Brain microvascular endothelial cell (primary cell): ENCODE results near the gene AKT3.
A peak's percentile ranks its signal among the peaks of the same experiment; 100 is the strongest.
"Not testable (repeated sequence)": the region's sequence is repeated elsewhere in the genome, so short reads cannot be mapped to it uniquely, and the experiment has no call there.

Source experiments
- DNase-seq: peaks from one replicate; pipeline ENCODE4 v3.0.0-alpha.2; 2020
- H3K27ac ChIP-seq: fragments of 250-450 bp; sonication (Bioruptor Pico); 2 replicates; pipeline ENCODE4 v1.5.1; 2020; ENCODE audit warnings: mild to moderate bottlenecking, moderate library complexity
- H3K27me3 ChIP-seq: fragments of 250-450 bp; sonication (Bioruptor Pico); replicated peaks from 2 replicates; pipeline ENCODE4 v1.5.1; 2020; ENCODE audit warnings: mild to moderate bottlenecking
- H3K36me3 ChIP-seq: fragments of 250-450 bp; sonication (Bioruptor Pico); replicated peaks from 2 replicates; pipeline ENCODE4 v1.5.1; 2020; ENCODE audit warnings: mild to moderate bottlenecking
- H3K4me3 ChIP-seq: 2 replicates; pipeline ENCODE4 v1.5.1; 2011; ENCODE audit warnings: low read depth, mild to moderate bottlenecking, control low read depth, low read length, moderate library complexity
- in situ Hi-C: cut with HindIII; loops from 2 replicates; pipeline ENCODE4 v1.10.0; 2017; ENCODE audit warnings: low sequenced_read_pairs, low pct_ligation_motif_present
- TF ChIP-seq, protein P1 (sequence below): IDR thresholded peaks from 2 replicates; pipeline ENCODE4 v1.5.1; 2011; ENCODE audit warnings: low read depth, mild to moderate bottlenecking, moderate library complexity, low read length, control low read depth, inconsistent platforms; ENCODE audit errors: missing control alignments

Gene AKT3

DNA sequence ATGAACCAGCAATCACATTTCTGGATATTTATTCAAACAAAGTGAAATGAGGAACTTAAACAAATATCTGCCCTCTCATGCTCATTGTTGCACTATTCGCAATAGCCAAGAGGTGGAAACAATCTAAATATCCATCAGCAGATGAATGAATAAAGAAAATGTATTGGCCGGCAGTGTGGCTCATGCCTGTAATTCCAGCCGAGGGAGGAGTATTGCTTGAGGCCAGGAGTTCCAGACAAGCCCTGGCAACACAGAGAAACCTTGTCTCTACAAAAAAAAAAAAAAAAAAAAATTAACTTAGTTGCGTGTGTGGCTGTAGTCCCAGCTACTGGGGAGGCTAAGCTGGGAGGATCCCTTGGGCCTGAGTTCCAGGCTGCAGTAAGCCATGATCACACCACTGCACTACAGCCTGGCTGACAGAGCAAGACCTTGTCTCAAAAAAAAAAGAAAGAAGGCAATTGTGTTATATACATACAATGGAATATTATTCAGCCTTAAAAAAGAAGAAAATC is 191.4 kb downstream of the AKT3 start:
- TF ChIP-seq, protein P1, sequence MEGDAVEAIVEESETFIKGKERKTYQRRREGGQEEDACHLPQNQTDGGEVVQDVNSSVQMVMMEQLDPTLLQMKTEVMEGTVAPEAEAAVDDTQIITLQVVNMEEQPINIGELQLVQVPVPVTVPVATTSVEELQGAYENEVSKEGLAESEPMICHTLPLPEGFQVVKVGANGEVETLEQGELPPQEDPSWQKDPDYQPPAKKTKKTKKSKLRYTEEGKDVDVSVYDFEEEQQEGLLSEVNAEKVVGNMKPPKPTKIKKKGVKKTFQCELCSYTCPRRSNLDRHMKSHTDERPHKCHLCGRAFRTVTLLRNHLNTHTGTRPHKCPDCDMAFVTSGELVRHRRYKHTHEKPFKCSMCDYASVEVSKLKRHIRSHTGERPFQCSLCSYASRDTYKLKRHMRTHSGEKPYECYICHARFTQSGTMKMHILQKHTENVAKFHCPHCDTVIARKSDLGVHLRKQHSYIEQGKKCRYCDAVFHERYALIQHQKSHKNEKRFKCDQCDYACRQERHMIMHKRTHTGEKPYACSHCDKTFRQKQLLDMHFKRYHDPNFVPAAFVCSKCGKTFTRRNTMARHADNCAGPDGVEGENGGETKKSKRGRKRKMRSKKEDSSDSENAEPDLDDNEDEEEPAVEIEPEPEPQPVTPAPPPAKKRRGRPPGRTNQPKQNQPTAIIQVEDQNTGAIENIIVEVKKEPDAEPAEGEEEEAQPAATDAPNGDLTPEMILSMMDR = no peak
- Histone ChIP-seq H3K27me3 (no peaks in the 10 kb centered on the region), H3K36me3 (peaks cover 2% of the 10 kb centered on the region), H3K27ac (no peak overlapping the region), H3K4me3 (no peak overlapping the region)
- in situ Hi-C loops = no loop called here
- DNase-seq = no peak

DNA sequence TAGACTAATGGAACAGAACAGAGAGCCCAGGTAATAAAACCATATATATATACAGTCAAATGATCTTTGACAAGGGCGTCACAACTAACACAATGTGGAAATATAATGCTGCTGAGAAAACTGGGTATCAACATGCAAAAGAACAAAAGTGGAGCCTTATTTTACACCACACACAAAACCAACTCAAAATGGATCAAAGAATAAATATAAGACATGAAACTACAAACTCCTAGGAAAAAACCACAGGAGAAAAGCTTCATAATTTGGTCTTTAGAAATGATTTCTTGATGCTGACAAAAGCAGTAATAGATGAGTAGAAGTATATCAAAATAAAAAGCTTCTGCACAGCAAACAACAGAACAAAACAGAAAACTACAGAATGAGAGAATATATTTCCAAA is 192.2 kb downstream of the AKT3 start:
- Histone ChIP-seq H3K36me3 (peaks cover 2% of the 10 kb centered on the region), H3K27me3 (no peaks in the 10 kb centered on the region), H3K27ac (no peak overlapping the region), H3K4me3 (no peak overlapping the region)
- TF ChIP-seq, protein P1 = no peak
- in situ Hi-C loops = no loop called here
- no peak for DNase-seq

DNA sequence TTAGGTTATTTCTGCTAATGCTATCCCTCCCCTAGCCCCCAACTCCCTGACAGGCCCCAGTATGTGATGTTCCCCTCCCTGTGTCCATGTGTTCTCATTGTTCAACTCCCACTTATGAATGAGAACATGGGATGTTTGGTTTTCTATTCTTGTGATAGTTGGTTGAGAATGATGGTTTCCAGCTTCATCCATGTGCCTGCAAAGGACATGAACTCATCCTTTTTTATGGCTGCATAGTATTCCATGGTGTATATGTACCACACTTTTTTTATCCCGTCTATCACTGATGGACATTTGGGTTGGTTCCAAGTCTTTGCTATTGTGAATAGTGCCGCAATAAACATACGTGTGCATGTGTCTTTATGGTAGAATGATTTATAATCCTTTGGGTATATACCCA is 200.5 kb downstream of the AKT3 start:
- H3K27ac ChIP-seq, H3K4me3 ChIP-seq, in situ Hi-C loops, H3K27me3 ChIP-seq, H3K36me3 ChIP-seq, DNase-seq: not testable (repeated sequence)

DNA sequence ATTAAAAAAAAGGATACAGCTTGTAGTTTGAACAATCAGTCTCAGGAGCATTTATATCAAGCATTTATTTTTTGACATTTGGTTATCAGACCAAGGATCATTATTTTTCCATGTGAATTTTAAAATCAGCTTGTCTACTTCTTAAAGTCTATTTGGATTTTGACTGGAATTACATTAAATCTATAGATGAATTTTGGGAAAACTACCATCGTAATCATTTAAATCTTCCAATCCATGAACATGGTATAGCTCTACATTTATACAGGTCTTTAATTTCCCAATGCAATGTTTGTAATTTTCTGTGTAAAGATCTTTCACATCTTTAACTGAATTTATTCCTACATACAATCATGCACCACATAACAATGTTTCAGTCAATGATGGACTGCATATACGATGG is 203.2 kb downstream of the AKT3 start:
- no peak overlapping the region for H3K27ac ChIP-seq
- in situ Hi-C loops = no loop called here
- TF ChIP-seq, protein P1 = no peak
- no peak overlapping the region for H3K4me3 ChIP-seq
- no peak for DNase-seq
- no peaks in the 10 kb centered on the region for H3K36me3 ChIP-seq
- no peaks in the 10 kb centered on the region for H3K27me3 ChIP-seq

DNA sequence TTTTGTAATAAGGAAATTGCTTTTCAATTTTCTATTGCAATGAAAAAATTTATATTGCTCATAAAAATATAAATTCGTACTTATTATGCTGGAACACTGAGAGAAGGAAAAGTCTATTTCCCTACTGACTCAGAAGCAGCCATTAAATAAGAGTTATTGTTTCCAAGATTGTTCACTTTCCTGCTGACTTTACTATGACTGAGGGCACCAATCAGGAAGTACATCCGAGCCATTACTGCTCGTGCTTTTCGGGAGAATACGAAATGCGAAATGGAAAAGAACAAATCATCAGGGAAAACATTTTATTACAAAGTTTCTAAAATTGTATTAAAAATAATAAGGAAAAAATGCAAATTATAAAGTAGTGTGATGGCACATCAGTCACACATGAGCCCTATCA is 204.8 kb downstream of the AKT3 start:
- TF ChIP-seq, protein P1 = no peak
- H3K4me3 ChIP-seq = no peak overlapping the region
- H3K27me3 ChIP-seq = no peaks in the 10 kb centered on the region
- in situ Hi-C loops = no loop called here
- no peaks in the 10 kb centered on the region for H3K36me3 ChIP-seq
- DNase-seq = no peak
- H3K27ac ChIP-seq = no peak overlapping the region

DNA sequence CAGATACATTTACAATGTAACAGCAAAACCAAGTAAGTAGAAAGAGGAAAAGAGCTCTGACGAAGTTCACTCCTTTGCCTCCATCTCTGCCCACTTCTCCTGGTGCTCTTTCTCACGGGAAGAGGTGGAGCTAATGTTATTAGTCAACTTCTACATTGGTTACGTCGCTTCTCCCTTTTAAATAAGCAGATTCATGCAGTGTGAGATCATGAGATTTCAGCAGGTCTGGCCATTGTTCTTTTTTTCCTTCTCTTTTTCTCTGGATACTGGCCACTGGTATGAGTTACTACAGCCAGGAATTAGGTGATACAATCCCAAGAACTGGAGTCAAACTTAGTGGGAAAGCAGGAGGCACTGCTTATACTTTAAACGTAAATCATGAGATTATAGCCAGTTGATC is 207.1 kb downstream of the AKT3 start:
- Histone ChIP-seq H3K27me3 (no peaks in the 10 kb centered on the region), H3K27ac (peak overlapping the region; percentile 31), H3K36me3 (no peaks in the 10 kb centered on the region), H3K4me3 (no peak overlapping the region)
- DNase-seq = peak; percentile 21
- in situ Hi-C loops = no loop called here
- TF ChIP-seq, protein P1 = no peak
